Measurements from ENCODE around the gene TRABD2B. TPM values are rescaled to one million over a fixed set of nuclear protein-coding genes. Genes with fewer than 3 reads are reported as not detected.

Gene TRABD2B
- total RNA-seq, 1 experiment from 2014 or later: 0.05 TPM

DNA sequence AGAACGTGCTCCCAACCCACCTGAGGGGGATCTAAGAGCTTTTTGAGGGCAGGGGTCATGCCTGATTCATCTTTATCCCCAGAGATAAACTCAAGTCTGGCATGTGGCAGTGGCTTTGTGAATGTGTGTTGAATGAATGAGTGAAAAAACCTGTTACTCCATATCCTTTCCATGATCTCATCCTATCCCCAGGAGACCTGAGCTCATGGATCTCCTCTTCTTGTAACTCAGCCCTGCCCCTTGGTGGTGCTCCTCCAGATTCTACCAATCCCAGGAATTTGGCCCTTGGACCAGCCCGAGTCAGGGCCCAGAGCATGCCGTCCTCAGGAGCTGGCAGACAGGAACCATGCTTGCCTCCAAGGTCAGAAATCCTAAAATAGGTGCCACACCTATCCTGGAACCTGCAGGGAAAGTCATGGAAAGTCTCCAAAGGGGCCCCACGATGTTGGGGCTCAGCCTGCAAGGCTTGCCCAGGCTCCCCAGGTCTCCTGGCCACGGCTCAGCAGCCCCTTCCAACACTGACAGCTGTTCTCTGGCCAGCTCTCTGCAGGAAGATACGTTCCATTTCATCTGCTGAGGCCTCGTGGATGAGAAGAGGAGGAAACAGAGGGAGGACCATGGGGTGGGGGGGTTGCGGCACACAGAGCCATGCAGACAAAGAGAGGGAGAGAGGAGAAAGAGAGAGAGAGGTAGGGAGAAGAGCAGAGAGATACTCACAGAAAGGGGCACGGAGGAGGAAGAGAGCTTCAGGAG is 214.6 kb downstream of the TRABD2B start:
- no peaks in the 10 kb centered on the region for H3K4me1 ChIP-seq (ENCODE audit: control insufficient read depth in 1 of 2, insufficient read depth in 2 of 2, low read length in 2 of 2)
- H4K20me1 ChIP-seq (ENCODE audit: insufficient read depth): no peaks in the 10 kb centered on the region
- H2AFZ ChIP-seq (ENCODE audit: low read depth, low read length, poor library complexity, severe bottlenecking): no peak overlapping the region
- no peak overlapping the region for H3K9ac ChIP-seq (ENCODE audit: low read length)
- TF ChIP-seq, protein P1, sequence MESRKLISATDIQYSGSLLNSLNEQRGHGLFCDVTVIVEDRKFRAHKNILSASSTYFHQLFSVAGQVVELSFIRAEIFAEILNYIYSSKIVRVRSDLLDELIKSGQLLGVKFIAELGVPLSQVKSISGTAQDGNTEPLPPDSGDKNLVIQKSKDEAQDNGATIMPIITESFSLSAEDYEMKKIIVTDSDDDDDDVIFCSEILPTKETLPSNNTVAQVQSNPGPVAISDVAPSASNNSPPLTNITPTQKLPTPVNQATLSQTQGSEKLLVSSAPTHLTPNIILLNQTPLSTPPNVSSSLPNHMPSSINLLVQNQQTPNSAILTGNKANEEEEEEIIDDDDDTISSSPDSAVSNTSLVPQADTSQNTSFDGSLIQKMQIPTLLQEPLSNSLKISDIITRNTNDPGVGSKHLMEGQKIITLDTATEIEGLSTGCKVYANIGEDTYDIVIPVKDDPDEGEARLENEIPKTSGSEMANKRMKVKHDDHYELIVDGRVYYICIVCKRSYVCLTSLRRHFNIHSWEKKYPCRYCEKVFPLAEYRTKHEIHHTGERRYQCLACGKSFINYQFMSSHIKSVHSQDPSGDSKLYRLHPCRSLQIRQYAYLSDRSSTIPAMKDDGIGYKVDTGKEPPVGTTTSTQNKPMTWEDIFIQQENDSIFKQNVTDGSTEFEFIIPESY (IDR thresholded peaks at IDR 0.05; ENCODE audit: extremely low read depth, insufficient replicate concordance, low read length): no peak
- no peak for TF ChIP-seq CBX3 (IDR thresholded peaks at IDR 0.05; ENCODE audit: low read depth)
- no peak for TF ChIP-seq SRF (IDR thresholded peaks at IDR 0.05; ENCODE audit: low read depth)
- ChIA-PET POLR2A (no interaction called here), RAD21 (ENCODE audit: low non-redundant PET in 1 of 2, low total read pairs in 2 of 2, uncharacterized antibody in 2 of 2, unreplicated experiment in 2 of 2) (no interaction called here), CTCF (no interaction called here)
- no TSS peak for BruUV-seq (replicated peaks)
- peaks cover 3% of the 10 kb centered on the region; the same call in 1 of the 2 replicates for H3K27me3 ChIP-seq (ENCODE audit: insufficient read depth, low read length)
- no peak overlapping the region for H3K4me2 ChIP-seq (ENCODE audit: low read length)
- H3K79me2 ChIP-seq (ENCODE audit: insufficient read depth, low read length): no peaks in the 10 kb centered on the region
- H3K36me3 ChIP-seq (ENCODE audit: control insufficient read depth in 1 of 2, insufficient read depth in 2 of 2, low read length in 2 of 2): no peaks in the 10 kb centered on the region
- no peaks in the 10 kb centered on the region for H3K9me2 ChIP-seq (ENCODE audit: insufficient read depth)
- H3K4me3 ChIP-seq (replicated peaks in 1 of 2; ENCODE audit: low read depth in 1 of 2, low read length in 2 of 2): no peak overlapping the region
- no peak overlapping the region for H3K27ac ChIP-seq (ENCODE audit: low read depth, low read length)
- no peak for DNase-seq (ENCODE audit: low read depth, low spot score)
- intact Hi-C loops (cut with micrococcal nuclease): no loop called here
- no peaks in the 10 kb centered on the region for H3K9me3 ChIP-seq (ENCODE audit: control insufficient read depth in 1 of 2, insufficient read depth in 1 of 2, low read depth in 1 of 2, low read length in 2 of 2)
- no peak for ATAC-seq

DNA sequence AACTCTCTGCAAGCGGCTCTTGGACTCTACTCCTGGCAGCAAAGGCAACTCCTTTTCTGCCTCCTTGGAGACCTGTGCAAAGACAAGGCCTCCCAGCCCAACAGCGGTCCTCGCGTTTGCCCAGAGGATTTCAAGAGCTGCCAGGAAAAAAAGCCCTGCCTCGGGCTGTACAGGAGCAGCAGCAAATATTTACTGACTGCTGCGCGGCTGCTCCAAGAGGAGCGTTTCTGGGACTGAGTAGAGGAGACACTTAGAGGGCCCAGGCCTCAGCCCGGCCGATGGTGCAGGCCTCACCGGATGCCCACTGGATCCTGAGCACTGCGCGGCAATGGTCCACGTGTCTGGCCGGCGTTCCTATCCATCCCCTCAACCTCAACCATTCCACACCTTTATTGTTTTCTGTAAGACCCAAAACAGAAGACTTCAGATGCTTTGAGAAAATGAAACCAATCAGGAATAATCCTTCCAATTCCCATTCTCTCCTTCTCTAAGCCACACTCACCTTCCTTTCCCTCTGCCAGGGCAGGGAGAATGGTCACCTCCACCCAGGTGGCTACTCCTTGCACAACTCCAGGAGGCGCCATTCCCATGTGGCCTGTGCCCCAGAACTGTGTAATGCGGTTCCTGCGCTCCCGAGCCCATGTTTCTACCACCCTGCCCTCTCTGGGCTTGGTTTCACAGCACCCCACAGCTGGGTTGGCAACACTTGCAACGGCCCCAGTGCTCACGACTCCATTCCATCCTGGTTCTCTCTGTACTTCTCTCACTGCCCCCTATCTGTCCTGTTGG is 215.8 kb downstream of the TRABD2B start:
- no peak overlapping the region for H3K27ac ChIP-seq (ENCODE audit: low read depth, low read length)
- intact Hi-C loops (cut with micrococcal nuclease): no loop called here
- peaks cover 3% of the 10 kb centered on the region; the same call in 1 of the 2 replicates for H3K27me3 ChIP-seq (ENCODE audit: insufficient read depth, low read length)
- H3K4me3 ChIP-seq (replicated peaks in 1 of 2; ENCODE audit: low read depth in 1 of 2, low read length in 2 of 2): no peak overlapping the region
- no TSS peak for BruUV-seq (replicated peaks)
- POLR2A ChIA-PET: no interaction called here
- no peaks in the 10 kb centered on the region for H4K20me1 ChIP-seq (ENCODE audit: insufficient read depth)
- no peak overlapping the region for H2AFZ ChIP-seq (ENCODE audit: low read depth, low read length, poor library complexity, severe bottlenecking)
- no peaks in the 10 kb centered on the region for H3K9me3 ChIP-seq (ENCODE audit: control insufficient read depth in 1 of 2, insufficient read depth in 1 of 2, low read depth in 1 of 2, low read length in 2 of 2)
- ATAC-seq (no peak), DNase-seq (ENCODE audit: low read depth, low spot score) (no peak)
- no peak overlapping the region for H3K4me2 ChIP-seq (ENCODE audit: low read length)
- H3K79me2 ChIP-seq (ENCODE audit: insufficient read depth, low read length): no peaks in the 10 kb centered on the region
- H3K9ac ChIP-seq (ENCODE audit: low read length): no peak overlapping the region
- RAD21 ChIA-PET (ENCODE audit: low non-redundant PET in 1 of 2, low total read pairs in 2 of 2, uncharacterized antibody in 2 of 2, unreplicated experiment in 2 of 2): no interaction called here
- no peaks in the 10 kb centered on the region for H3K4me1 ChIP-seq (ENCODE audit: control insufficient read depth in 1 of 2, insufficient read depth in 2 of 2, low read length in 2 of 2)
- H3K36me3 ChIP-seq (ENCODE audit: control insufficient read depth in 1 of 2, insufficient read depth in 2 of 2, low read length in 2 of 2): no peaks in the 10 kb centered on the region
- H3K9me2 ChIP-seq (ENCODE audit: insufficient read depth): no peaks in the 10 kb centered on the region
- TF ChIP-seq, protein P2, sequence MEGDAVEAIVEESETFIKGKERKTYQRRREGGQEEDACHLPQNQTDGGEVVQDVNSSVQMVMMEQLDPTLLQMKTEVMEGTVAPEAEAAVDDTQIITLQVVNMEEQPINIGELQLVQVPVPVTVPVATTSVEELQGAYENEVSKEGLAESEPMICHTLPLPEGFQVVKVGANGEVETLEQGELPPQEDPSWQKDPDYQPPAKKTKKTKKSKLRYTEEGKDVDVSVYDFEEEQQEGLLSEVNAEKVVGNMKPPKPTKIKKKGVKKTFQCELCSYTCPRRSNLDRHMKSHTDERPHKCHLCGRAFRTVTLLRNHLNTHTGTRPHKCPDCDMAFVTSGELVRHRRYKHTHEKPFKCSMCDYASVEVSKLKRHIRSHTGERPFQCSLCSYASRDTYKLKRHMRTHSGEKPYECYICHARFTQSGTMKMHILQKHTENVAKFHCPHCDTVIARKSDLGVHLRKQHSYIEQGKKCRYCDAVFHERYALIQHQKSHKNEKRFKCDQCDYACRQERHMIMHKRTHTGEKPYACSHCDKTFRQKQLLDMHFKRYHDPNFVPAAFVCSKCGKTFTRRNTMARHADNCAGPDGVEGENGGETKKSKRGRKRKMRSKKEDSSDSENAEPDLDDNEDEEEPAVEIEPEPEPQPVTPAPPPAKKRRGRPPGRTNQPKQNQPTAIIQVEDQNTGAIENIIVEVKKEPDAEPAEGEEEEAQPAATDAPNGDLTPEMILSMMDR (IDR thresholded peaks at IDR 0.05 in 2 of 3, conservative IDR thresholded peaks at IDR 0.05 in 1 of 3; ENCODE audit: borderline replicate concordance in 1 of 3, insufficient read depth in 1 of 3, low read depth in 2 of 3, low read length in 2 of 3): peak in 1 of 3 experiments; percentile 25; a peak in 1 of 6 replicates
- no peak for TF ChIP-seq YY1 (IDR thresholded peaks at IDR 0.05; ENCODE audit: extremely low read depth, insufficient replicate concordance, low read depth, low read length)
- CTCF ChIA-PET: no interaction called here

Measured in HCT116 (cell line).